B cell (primary cell): ENCODE results near the gene CST11.

Source experiments
- CTCF ChIP-seq: fragments of 200-600 bp; IDR thresholded peaks from one replicate; pipeline ENCODE4 v1.8.0; 2022; ENCODE audit warnings: antibody characterized with exemption, mild to moderate bottlenecking
- EZH2 ChIP-seq: IDR thresholded peaks from 2 replicates; pipeline ENCODE4 v1.6.1; 2012; ENCODE audit warnings: borderline replicate concordance, low read depth, mild to moderate bottlenecking, moderate library complexity, low read length; ENCODE audit not compliant: insufficient read depth, poor library complexity, severe bottlenecking

- TF ChIP-seq CTCF (no peak), EZH2 (no peak)
Observed at GRCh38 chr20:23440004-23440403, 12.7 kb downstream of the CST11 start.
